ENCODE results near the gene MYH11. TPM values are rescaled to one million over a fixed set of nuclear protein-coding genes. Genes with fewer than 3 reads are reported as not detected.

Gene MYH11
- total and polyA plus RNA-seq, 8 donors: 47.3 to 208 (median 124) TPM

DNA sequence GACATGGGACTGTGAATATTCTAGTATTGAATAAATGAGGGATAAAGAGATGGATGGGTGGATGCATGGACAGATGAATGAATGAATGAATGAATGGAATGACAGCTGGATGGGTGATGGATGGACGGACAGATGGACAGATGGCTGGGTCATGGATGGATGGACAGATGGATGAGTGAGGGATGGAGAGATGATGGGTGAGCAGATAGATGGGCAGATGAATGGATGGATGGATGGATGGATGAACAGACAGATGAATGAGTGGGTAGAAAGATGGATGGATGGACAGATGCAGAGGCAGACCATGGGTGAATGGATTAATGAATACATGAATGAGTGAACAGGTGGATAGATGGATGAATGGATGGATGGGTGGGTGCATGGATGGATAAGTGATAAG lies 96.7 kb downstream of the MYH11 start:
- DNase-seq (no peak), ATAC-seq (no peak)
- Histone ChIP-seq H3K4me3 (no peak overlapping the region), H3K4me1 (no peaks in the 10 kb centered on the region), H3K36me3 (no peaks in the 10 kb centered on the region), H3K27ac (no peak overlapping the region), H3K9me3 (no peaks in the 10 kb centered on the region), H3K27me3 (peaks cover 0 to 10% of the 10 kb centered on the region in 2 donors)
- TF ChIP-seq CTCF (IDR thresholded peaks at IDR 0.05): no peak
- intact Hi-C loops (cut with DNase I): no loop called here

GRCh38 chr16:15759070-15759469 lies 97.8 kb downstream of the MYH11 start:
- Histone ChIP-seq H3K4me1 (no peaks in the 10 kb centered on the region), H3K4me3 (no peak overlapping the region), H3K36me3 (no peaks in the 10 kb centered on the region), H3K9me3 (no peaks in the 10 kb centered on the region), H3K27ac (no peak overlapping the region), H3K27me3 (peaks cover 0 to 10% of the 10 kb centered on the region in 2 donors)
- ATAC-seq (no peak), DNase-seq (no peak)
- TF ChIP-seq CTCF (IDR thresholded peaks at IDR 0.05): no peak
- intact Hi-C loops (cut with DNase I): no loop called here

DNA sequence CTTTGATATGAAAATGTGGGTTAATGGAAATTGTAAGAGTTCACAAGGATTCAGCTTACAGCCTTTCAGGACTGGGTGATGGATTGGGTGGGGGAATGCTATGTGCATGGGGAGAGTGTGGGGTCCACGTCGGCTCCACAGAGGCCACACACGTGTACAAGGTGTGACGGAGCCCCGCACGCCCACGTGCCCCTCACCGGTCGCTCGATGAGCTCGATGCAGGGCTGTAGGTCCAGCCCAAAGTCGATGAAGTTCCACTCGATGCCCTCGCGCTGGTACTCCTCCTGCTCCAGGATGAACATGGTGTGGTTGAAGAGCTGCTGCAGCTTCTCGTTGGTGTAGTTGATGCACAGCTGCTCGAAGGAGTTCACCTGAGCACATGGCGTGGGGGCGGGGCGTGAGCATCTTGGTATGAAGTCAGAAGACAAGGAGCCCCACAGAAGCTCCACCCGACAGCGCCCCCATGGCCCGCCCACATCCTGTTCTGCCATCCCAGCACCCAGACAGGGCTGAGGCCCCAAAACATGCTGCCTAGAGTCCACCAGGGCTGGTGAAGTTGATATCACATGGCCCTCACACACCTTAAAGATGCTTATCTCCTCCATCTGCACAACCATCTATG lies 99.1 kb downstream of the MYH11 start:
- Histone ChIP-seq H3K4me1 (no peaks in the 10 kb centered on the region), H3K4me3 (no peak overlapping the region), H3K9me3 (no peaks in the 10 kb centered on the region), H3K36me3 (no peaks in the 10 kb centered on the region), H3K27me3 (peaks cover 0 to 10% of the 10 kb centered on the region in 2 donors), H3K27ac (no peak overlapping the region)
- TF ChIP-seq CTCF (IDR thresholded peaks at IDR 0.05): no peak
- DNase-seq: no peak
- intact Hi-C loops (cut with DNase I): no loop called here
- ATAC-seq: no peak

- Histone ChIP-seq H3K27me3 (peaks cover 0 to 10% of the 10 kb centered on the region in 2 donors), H3K4me3 (no peak overlapping the region), H3K9me3 (no peaks in the 10 kb centered on the region), H3K36me3 (no peaks in the 10 kb centered on the region), H3K4me1 (no peaks in the 10 kb centered on the region), H3K27ac (no peak overlapping the region)
- intact Hi-C loops (cut with DNase I): no loop called here
- no peak for DNase-seq
- ATAC-seq: no peak
- no peak for TF ChIP-seq CTCF (IDR thresholded peaks at IDR 0.05)
Measured at GRCh38 chr16:15757077-15757386, 99.8 kb downstream of the MYH11 start.

DNA sequence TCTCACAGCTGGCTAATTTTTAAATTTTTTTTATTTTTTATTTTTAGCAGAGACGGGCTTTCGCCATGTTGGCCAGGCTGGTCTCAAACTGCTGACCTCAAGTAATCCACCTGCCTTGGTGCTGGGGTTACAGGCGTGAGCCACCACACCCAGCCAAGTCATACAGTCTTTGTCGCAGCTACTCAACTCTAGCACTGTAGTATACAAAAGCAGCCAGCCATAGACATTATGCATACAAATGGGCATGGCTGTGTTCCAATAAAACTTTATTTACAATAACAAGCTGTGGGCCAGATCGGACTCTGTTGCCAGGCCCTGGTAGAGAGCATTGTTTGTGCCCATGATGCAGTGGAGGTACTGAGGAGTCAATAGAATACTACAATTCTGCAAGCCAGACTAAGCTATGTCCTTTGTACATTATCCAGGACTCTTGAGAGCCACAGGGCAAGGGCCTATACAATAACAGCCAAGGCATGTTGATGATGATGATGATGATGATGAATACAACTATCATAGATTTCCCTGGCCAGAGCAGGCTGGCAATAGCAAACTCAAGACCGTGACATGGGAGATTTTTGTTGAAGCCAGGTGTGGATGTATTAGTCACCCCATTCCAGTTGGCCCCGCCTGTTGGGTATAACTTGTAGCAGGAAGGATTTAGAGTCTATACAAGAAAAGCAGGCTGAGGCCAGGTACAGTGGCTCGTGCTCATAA lies 101.8 kb downstream of the MYH11 start:
- ATAC-seq: no peak
- H3K9me3 ChIP-seq: no peaks in the 10 kb centered on the region
- intact Hi-C loops (cut with DNase I): no loop called here
- H3K36me3 ChIP-seq: no peaks in the 10 kb centered on the region
- TF ChIP-seq CTCF (IDR thresholded peaks at IDR 0.05): no peak
- H3K4me3 ChIP-seq: no peak overlapping the region
- no peaks in the 10 kb centered on the region for H3K4me1 ChIP-seq
- no peak overlapping the region for H3K27ac ChIP-seq
- no peak for DNase-seq
- peaks cover 0 to 10% of the 10 kb centered on the region in 2 donors for H3K27me3 ChIP-seq
